Left forelimb (tissue), 1 donor: Measurements from ENCODE around the gene FNIP1.
"Not testable (repeated sequence)": the region's sequence is repeated elsewhere in the genome, so short reads cannot be mapped to it uniquely, and the experiment has no call there.

Experiments used
- DNase-seq: peaks from one replicate; pipeline ENCODE4 v3.0.0-alpha.2; 2018; ENCODE audit warnings: low spot score

Gene FNIP1

DNA sequence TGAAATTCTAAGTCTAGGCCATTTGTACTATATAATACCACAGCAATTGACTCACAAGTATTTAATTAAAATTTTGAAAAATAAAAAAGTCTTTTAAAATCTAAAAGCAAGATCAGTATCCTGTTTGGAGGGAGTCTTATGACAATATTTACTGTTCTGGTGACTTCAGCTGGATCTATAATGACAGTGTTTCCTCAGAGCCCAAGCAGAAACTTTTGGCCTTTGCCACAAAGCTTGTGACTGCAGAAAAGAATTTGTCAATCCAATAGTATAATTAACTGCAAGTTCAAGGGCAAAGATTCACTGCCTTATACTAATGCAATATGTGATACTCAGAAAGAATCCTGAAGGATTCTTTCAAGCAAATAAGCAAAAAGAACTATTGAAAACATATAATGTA is 112.2 kb downstream of the FNIP1 start:
- DNase-seq = no peak

DNA sequence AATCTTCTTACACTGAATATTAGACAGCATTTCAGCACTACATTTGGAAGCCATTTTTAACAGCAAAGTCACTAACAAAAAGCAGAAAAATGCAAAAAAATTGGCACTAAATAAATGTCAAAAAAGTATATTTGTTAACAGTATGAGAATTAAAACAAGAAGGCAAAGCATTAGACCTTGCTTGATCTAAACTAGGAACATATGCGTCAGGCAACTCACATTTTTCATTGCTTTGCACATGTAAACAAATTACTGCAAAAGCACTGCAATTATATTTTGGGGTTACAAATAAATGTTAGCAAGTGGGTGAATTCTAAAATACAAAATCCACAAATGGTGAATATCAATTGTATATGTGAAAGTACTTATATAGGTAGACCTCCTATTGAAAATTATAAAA is 112.8 kb downstream of the FNIP1 start:
- DNase-seq = no peak

DNA sequence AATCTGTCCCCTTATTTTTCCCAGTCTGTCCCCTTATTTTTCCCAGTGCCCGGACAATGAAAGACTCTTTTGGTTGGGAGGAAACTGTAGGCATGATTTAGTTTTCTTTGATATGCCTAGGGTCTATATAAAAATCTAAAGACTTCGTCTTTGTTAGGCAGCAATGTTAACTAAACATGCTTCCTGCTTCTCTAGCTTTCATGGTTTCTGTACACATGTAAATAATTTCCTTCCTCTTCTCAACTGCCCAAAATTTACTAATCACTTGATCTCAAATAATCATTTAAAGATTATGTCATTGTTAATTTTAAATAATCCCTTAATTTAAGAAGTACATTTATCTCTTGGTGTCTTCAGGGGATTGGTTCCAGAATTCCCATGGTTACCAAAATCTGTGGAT is 114.0 kb downstream of the FNIP1 start:
- DNase-seq = no peak

- DNase-seq = no peak
These were observed 114.6 kb downstream of the FNIP1 start for GRCh38 chr5:131682175-131682574.

DNA sequence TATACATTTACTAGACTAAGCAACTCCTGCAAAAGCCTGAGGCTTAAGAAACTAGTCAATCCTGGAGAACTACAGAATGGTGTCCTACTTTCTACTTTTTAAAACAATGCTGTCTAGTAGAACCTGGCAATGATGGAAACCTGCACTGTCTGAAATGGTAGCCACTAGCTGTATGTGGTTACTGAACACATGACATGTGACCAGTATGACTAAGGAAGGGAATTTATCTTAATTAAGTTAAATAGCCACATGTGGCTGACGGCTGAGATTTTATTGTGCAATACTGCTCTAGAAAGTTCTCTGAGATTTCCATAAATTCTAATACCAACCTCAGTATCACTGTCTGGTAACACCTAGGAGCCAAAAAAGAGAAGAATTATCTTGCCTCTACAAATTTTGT is 116.9 kb downstream of the FNIP1 start:
- no peak for DNase-seq

GRCh38 chr5:131678273-131678672 is 118.5 kb downstream of the FNIP1 start:
- not testable (repeated sequence) for DNase-seq

- no peak for DNase-seq
These were observed 119.7 kb downstream of the FNIP1 start for GRCh38 chr5:131677115-131677514.

DNA sequence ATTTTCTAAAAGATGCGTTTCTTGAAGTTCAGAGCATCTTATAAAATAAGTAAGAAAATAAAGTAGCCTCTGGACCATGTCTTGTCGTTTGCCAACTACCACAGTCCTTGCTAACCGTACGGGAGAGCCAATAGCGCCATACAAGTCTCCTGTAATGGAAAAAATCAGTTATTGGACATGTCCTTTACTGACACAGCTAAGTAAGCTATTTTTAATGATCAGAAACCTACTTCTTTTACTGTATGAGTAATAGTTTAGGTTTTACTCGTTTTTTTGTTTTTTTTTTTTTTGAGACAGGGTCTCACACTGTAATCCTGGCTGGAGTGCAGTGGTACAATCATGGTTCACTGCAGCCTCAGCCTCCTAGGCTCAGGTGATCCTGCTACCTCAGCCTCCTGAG is 124.0 kb downstream of the FNIP1 start:
- no peak for DNase-seq

DNA sequence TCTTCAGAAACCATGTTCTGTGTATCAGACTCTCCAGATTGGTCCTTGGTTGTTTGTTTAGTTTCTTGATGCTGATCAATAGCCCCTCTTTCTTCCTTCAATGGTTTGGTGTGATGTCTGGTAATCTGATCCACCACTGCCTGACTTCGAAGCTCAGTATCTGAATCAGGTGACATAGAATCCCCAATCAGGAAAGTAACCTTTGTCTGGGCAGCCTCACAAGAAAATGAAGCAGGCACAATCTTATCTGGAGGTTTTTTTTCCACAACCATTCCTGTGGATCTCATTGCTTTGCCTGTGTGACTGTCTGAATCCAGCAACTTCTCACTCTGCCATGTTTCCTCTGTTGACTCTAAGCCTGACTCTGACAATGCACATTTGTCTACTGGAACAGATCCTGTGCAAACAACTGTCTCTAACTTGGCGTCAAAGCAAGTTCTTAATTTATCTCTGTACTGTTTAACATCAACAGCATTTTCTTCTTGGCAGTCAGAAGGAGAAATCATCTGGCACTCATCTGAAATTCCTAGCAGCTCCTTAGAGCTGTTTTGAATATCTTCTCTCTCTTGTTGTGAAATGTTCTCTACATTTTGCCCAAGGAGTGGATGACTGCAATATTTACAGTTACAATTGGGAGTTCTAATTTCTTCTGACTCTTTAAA is 124.7 kb downstream of the FNIP1 start:
- no peak for DNase-seq

GRCh38 chr5:131671409-131671808 is 125.4 kb downstream of the FNIP1 start:
- DNase-seq = no peak

DNA sequence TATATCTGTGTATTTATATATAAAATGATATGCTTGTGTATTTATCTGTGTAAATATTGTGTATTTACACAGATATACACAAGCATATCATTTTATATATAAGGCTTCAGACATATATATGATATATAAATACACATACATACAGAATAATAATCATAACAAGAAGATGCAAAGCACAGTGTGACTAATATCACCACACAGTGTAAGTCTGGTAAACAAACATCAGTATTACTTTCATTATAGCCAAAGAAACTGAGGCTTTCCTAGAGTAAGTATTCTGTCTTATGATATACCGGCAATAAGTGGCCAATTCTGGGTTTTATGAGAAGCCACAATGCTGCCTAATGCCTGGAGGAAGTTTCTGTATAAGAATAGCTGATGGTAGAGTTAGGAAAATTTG is 131.9 kb downstream of the FNIP1 start:
- DNase-seq = no peak

- DNase-seq = no peak
These were observed 134.9 kb downstream of the FNIP1 start for GRCh38 chr5:131661933-131662332.

- no peak for DNase-seq
These were observed 137.0 kb downstream of the FNIP1 start for GRCh38 chr5:131659841-131660240.

DNA sequence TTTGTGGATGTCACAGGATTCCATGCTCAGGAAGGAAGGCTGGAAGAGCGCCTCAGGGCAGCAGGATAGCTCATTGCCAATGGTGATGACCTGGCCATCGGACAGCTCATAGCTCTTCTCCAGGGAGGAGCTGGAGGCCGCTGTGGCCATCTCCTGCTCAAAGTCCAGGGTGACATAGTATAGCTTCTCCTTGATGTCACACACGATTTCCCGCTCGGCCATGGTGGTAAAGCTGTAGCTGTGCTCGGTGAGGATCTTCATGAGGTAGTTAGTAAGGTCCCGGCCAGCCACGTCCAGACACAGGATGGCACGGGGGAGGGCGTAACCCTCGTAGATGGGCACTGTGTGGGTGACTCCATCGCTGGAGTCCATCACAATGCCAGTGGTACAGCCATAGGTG is 137.5 kb downstream of the FNIP1 start:
- DNase-seq = no peak

- DNase-seq = no peak
These were observed 142.0 kb downstream of the FNIP1 start for GRCh38 chr5:131654776-131655175.

DNA sequence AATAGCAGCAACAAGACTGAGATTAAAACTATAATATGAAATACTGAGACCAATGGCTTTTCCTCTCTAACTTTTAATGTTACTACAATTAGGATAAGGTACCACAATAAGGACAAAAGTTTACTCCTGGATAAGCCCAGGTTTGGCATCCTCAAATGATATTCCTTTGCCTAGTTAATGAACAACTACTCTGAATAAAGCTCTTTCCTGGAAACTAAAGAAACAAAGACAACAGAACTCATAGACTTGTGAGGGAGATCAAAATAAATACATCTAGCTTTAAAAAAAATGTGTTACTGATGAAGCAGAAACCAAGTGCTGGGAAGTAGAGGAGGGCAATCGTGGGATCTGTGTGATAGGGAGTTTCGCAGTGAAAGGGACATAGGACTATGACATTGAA is 142.5 kb downstream of the FNIP1 start:
- no peak for DNase-seq

DNA sequence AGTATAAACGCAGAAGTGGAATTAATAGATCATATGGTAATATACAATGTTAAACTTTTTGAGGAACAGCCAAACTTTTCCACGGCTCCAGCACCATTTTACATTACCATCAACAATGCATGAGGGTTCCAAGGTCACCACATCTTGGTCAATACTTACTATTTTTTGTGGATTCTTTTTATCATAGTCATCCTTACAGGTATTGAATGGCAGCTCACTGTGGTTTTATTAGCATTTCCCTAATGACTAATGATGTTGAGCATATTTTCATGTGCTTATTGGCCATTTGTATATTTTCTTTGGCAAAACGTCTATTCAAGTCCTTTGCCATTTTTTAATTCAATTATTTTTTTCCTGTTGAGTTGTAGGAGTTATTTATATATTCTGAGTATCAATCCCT is 147.7 kb downstream of the FNIP1 start:
- DNase-seq = no peak

DNA sequence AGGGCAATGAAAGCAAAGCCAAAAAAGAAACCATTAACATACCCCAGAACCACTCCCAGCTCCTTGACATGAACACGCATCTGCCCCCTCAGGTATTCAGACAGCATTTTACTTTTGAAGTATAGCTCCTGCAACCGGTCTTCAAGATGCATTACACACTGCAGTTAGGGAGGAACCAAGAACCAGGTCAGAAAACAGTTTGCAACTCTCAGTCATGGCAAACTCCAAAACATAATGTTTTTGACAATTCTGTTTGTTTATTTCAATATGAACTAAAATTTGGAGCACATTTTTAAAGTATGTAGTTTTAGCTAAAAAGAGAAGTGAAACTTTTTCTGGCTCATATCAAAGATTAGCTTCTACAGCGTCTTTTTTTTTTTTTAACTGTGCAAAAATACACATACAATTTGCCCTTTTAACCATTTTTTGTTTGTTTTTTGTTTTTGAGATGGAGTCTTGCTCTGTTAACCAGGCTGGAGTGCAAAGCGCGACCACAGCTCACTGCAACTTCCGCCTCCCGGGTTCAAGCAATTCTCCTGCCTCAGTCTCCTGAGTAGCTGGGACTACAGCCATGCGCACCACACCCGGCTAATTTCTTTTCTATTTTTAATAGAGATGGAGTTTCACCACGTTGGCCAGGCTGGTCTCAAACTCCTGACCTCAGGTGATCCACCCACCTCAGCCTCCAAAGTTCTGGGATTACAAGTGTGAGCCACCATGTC is 149.6 kb downstream of the FNIP1 start:
- no peak for DNase-seq

DNA sequence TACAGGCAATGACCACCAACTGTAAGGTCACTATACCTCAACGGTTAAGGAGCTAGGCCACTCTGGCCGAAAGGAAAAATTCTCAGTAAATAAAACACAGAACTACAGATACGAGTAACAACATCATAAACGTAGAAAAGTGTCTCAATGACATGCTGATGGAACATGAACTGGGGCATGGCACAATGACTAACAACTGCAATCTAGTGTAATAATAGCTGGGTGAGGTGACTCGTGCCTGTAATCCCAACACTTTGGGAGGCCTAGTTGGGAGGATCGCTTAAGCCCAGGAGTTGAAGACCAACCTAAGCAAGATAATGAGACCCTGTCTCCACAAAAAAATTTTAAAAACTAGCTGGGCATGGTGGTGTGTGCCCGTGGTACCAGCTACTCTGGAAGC is 152.0 kb downstream of the FNIP1 start:
- no peak for DNase-seq

- no peak for DNase-seq
These were observed 152.4 kb downstream of the FNIP1 start for GRCh38 chr5:131644370-131644769.

DNA sequence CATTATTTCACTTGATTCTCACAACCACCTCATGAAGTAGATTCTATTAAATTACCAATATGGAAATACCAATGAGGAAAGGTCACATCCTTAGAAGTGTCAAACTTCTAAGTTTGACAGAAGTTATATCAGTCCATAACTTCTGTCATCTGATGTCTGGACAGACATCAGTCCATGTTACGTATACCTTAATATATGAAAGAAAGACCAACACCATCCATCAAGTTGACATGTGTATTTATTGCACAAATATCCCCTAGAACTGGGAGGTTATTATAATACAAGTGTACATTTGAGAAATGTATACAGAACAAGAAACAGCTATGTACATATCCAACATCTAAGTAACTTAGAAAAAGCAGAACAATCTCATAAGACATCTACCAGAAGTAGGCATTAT is 155.3 kb downstream of the FNIP1 start:
- DNase-seq = no peak

DNA sequence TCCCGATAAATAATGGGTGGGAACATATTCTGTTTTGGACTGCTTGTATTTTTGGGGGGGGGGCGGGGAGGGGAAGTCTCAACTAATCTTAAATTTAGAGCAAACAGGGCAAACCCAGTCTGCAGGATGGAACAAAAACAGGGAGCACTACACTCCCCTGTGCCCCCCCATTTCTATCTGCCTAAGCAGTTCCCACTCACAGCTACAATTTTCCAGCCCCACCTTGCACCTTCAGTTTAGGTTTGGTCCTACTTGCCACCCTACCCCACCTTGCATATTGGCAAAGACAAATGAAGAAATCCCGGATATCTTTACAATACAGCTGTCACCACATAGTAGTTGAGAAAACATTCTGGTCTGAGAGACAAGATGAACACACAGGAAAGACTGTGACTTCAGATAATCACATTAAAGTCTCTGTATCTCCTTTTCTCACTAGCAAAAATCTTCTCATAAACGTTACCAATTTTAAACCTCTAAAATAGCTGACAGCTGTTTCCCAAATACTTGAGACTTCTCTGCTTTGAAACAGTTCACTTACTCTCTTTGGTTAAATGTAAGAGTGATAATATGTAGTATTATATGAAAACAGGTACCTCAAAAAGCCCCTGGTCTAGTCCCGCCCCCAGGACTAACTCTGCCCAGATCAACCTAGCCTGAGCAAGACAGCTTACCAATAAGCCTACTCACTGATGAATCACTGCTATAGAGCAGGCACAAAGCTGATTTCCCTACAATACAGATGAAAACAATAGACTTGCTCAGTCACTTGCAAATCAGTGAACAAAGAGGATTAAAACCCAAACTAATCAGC is 156.6 kb downstream of the FNIP1 start:
- no peak for DNase-seq

DNA sequence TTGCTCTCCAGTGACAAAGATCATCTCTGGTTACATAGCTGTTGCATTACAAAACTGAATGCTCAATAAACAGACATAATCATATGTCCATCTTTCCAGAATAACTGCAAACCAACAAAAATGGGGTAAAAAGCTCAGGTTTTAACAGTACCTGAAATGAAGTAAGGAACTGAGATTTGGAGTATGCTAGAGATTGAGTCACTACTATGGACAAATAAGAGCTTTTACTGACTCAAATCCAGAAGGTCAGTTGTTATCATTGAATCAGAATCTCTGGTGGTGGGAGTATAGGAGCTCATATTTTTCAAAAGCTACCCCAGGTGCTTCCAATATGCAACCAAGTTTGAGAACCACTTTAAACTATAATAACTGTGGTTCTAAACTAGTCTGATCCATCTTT is 157.7 kb downstream of the FNIP1 start:
- no peak for DNase-seq
